GM19455 (cell line): ENCODE data around the gene GPRC5C.
"Not testable (repeated sequence)": the region's sequence is repeated elsewhere in the genome, so short reads cannot be mapped to it uniquely, and the experiment has no call there.

Source experiments
- ATAC-seq: cut with Tn5 transposase; IDR thresholded peaks from one replicate; pipeline ENCODE4 v1.9.1; 2021; ENCODE audit not compliant: unreplicated experiment

Gene GPRC5C

DNA sequence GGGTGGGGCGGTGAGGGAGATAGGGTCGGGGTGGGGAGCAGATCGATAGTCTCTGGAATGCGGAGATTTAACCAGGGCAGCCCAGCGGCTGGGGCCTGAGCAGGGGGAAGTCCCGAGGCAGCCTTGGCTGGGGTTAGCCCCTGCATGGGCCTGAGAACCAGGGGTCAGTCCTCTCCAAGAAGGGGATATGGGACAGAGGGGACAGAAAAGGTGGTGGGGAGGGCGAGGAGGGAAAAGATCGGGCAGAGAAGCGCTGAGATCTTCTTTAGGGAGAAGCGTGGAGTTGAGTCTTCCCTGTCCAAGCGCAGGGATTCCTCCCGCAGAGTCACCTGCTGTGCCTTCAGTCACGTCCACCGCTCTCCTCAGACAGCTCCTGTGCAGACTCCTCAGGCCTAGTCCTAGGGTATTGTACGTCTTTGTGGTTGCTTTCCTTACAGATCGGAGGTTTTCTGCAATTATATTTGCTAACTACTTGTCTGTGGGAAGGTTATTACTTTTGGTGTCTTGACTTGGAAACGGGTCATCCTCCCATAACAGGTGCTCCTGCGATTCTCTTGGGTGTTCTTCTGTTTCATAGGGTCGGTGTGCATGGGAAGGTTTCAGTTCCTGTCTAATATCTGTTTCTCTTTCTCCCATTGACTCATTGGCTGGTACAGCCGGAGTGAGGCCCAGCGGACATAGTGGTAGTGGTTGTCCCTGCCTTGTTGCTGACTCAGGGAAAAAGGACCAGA is 35.5 kb downstream of the GPRC5C start:
- ATAC-seq = peak; percentile 75

DNA sequence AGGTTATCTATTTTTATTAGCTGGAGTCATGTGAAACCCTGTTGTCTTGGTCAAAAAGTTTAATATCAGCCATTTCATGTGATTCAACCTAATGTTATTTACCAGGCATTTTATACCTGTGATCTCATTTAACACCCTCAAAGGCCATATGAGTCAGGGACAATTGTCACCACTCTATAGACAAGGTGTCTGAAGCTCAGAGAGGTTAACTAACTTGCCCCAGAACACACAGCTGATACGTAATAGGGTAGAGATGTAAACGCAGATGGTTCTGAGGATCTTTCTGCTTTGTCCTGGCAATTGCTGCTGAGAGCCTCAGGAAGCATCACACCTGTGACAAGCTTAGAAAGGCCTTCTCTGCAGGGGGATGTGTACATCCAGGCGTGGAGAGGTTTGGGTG is 39.5 kb downstream of the GPRC5C start:
- ATAC-seq = no peak

DNA sequence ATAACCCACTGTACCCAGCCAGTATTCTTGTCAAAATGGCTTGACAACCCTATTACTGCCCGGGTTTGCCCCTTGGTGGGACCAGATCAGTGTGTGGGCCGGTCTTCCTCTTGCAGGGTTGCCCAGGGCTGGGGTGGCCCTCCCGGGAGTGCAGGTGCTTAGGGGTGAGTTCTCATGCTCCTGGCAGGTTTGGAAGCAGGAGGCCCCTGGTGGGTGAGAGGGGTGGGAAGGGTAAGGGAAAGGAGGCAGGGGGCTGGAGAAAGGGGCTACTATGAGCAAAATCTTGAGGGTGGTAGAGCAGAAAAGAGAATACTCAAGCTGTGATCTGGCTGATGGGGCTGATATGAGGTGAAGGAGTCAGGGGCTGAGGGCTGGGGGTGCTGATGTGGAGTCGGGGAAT is 41.0 kb downstream of the GPRC5C start:
- no peak for ATAC-seq

DNA sequence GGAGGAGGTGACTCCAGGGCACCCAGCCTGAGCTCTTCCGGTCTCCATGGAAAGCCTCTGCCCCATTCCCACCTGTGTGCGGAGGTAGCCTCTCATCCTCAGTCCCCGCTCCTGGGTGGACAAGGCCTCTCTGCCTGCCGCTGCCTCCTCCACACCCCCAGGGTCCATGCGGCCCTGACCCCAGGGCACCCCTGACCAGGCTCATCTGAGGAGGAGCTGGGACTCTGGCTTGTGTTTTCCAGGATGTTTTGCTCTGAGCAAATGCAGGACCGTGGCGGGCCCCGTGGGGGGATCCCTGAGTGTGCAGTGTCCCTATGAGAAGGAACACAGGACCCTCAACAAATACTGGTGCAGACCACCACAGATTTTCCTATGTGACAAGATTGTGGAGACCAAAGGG is 41.4 kb downstream of the GPRC5C start:
- no peak for ATAC-seq

DNA sequence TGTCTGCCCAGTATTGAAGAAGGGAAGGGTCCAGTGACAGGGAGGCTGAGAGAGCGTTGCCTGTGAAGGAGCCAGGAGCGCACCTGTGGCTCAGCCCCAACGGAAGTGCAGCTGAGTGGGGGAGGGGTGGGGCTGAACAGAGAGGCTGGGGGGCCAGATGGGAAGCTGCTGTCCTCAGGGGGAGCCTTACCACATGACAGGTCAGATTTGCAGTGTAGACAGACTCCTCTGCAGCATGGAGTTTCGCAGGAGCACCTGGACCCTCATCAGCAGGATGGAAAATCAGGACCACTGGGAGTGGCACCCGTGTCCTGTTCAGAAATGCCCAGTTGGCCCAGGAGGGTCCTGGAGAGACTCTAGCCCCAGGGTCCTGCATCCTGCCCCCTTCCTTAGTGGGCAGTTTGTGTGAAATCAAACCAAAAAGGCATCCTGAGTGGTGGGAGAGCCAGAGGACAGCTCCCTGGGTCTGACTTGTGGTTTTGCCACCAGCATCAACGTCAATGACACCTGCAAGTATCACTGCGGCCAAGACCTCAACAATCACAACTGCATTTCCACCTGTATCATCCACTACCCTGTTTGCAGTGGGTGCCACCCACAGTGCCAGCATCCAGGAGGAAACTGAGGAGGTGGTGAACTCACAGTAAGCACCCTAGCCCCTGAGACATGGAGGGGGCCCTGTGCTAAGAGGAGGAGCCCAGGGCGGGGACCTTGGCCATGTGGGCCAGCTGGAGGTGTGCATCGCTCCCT is 42.3 kb downstream of the GPRC5C start:
- no peak for ATAC-seq

DNA sequence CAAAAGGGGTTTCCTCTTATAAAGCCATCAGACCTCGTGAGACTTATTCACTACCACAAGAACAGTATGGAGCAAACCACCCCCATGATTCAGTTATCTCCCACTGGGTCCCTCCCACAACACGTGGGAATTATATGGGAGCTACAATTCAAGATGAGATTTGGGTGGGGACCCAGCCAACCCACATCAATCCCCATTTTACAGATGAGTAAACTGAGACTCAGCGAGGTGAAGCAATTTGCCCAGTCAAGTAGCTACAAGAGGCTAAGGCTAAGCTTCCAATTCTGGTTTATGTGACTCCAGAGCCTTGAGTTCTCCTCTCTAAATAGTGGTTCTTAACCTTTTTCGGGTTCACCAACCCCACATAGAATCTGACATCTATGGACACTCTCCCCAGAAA is 43.3 kb downstream of the GPRC5C start:
- no peak for ATAC-seq

DNA sequence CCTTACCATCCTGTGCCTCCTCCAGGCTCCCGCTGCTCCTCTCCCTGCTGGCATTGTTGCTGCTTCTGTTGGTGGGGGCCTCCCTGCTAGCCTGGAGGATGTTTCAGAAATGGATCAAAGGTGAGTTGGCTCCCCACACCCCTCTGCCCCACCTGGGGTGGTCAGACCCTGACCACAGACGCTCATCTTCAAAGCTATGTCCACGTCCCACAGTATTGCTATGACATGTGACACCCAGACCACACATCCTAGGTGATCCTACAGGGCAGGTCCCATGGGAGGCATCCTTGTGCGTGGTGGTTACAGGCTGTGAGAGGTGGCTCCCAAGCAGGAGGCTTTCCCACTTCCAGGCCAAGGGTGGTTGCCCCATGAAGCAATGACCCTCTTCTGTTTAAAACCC is 45.5 kb downstream of the GPRC5C start:
- no peak for ATAC-seq

DNA sequence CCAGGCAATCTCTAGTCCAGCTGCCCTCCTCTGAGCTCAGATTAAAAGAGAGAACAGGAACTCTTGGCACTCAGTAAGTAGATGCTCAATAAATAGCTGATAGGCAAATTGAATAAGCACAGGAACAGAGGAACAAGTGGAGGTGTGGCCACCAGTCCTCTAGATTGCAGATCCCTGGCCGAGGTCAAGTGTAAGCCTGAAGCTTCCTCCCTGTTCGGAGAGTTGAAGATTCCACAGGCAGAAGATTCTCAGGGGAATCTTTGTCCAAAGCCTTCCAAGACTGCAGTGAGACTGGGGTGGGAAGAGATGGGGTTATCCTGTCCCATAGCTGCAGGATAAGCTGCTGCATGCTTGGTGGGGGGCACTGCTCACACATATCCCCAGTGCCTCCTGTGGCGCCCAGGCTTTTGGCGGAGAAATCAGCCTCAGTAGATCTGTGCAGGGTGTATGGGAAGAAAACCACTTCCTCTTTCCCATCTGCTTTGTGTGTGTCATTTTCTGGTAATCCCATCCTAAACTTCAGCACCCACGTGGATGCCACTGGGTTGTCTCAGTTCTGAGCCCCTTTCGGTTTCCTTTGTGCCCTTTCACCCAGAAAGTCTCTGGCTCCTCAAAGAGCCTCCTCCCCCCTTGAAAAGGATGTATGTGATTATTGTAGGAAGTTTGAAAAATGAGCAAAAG is 46.7 kb downstream of the GPRC5C start:
- no peak for ATAC-seq

DNA sequence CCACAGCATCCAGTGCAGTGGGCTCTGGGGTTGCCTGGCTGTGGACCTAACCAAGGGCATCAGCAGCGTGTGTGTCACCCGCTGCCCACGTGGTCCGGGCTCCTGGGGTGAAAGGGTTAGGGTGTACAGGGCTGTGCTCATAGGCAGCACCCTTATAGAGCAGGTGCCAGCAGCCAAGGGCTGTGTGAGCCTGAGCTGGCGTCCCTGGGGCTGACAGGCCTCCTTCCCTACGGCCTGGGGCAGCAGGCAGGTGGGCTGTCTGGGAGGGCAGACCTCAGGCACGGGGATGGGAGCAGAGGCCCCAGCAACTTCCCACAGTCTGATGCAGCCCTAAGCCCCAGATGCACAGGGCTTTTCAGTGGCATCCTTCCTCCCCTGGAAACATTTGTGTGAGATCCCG is 48.4 kb downstream of the GPRC5C start:
- ATAC-seq = no peak

DNA sequence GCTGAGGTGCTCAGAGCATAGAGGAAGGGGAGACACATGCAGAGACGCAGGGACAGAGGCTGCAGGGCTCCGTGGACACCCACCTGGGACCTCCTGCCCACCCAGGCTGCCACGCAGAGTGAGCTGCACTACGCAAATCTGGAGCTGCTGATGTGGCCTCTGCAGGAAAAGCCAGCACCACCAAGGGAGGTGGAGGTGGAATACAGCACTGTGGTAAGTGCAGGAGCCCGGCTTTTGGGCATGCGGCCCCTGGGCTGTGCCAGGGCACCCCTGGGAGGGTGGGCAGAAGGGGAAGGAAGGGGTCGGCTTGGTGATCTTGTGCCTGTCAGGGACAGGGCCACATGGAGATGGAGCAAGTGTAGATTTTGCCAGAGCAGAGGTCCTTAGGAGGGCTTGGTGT is 49.7 kb downstream of the GPRC5C start:
- no peak for ATAC-seq

DNA sequence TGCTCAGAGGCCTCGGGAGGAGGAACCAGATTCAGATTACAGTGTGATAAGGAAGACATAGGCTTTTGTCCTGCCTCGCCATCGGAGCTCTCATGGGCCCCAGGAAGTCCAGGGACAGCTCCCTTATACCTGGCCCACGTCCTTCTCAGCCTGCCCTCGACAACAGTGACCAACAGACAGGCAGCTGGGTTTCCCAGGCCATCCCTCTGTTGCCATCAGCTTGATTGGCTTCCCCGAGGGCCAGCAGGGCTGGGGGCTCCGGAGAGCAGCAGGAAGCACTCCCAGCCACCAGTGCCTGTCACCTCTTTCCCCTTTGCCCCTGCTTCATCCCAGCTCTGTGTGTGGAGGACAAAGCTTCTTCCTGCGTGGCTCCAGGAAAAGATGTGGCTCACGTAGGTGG is 52.2 kb downstream of the GPRC5C start:
- ATAC-seq = no peak

DNA sequence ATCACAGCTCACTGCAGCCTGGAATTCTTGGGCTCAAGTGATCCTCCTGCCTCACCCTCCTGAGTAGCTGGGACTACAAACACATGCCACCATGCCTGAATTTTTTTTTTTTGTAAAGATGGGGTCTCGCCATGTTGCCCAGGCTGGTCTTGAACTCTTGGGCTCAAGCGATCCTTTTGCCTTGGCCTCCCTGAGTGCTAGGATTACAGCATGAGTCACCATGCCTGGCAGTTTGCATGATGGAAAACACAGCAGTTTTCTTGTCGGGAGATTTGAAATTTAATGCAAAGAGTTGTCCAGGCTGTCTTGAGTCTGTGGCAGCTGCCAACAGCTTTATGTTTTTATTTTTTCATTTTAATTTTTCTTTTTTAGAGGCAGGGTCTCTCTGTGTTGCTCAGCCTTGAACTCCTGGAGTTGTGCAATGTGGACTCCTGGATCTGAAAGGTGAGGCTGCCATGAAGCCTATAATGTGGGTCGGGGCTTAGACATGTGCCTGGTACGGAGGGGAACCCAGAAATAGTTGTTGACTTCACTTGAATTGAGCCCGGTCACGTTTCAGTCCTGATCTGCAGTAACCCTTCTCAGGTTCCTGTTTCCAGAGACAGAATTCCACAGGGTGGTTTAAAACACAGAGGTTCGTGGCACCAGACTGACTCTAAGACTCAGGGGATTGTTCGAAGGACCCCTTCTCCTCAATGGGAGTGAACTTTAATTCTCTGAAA is 53.3 kb downstream of the GPRC5C start:
- ATAC-seq = no peak

DNA sequence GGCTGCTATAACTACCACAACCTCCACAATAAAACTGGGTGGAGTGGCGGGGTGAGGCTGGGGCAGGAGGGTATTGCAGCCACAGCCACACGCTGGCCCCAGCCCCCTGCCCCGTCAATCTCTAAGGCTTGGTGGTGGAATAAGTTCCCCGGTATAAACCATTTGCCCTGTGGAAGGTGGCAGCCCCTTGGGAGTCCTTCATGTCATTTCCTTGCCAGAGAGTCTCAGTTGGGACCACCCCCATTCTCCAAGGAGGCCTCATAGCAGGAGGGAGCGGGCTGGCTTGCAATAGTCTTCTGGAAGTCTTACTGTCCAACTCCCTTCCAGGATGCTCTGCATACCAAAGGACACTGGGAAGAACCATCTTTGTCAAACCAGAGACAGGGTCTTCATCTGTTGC is 54.0 kb downstream of the GPRC5C start:
- no peak for ATAC-seq

DNA sequence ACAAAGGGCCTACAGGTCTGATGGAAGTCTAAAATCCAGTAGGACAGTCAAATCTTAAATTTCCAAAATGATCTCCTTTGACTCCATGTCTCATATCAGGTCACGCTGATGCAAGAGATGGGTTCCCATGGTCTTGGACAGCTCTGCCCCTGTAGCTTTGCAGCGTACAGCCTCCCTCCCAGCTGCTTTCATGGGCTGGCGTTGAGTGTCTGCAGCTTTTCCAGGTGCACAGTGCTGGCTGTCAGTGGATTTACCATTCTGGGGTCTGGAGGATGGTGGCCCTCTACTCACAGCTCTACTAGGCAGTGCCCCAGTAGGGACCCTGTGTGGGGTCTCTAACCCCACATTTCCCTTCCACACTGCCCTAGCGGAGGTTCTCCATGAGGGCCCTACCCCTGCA is 56.4 kb downstream of the GPRC5C start:
- ATAC-seq = not testable (repeated sequence)

DNA sequence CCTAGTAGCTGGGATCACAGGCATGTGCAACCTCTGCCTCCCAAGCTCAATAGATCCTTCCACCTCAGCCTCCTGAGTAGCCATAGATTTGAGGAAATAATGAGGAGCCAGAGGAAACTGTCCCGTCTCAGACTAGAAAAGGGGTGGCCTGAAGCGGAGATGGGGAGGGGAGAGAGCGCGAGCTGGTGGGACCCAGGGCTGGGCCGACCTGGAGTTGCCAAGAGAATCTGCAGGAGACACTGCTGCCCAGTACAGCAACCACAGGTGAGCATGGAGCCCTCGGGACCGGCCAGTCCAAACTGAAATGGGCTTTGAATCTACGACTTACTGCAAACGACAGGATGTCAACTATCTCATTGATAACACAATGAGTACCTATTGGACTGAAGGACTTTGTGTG is 58.8 kb downstream of the GPRC5C start:
- no peak for ATAC-seq

DNA sequence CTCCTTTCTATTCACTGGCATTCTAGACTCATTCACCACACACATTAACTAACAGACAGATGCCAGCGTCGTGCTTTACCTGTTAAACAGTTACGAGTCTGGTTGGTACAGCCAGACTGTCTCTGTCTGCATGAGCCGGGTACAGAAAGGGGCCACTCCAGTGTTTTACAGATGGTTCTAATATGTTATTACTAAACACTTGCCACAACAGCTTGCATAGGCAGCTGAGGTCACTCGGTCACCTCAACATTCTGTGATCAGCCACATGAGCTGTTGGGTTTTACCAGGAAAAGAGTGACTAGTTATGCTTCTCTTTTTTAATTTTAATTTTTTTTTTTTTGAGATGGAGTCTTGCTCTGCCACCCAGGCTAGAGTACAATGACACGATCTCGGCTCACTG is 59.7 kb downstream of the GPRC5C start:
- no peak for ATAC-seq

DNA sequence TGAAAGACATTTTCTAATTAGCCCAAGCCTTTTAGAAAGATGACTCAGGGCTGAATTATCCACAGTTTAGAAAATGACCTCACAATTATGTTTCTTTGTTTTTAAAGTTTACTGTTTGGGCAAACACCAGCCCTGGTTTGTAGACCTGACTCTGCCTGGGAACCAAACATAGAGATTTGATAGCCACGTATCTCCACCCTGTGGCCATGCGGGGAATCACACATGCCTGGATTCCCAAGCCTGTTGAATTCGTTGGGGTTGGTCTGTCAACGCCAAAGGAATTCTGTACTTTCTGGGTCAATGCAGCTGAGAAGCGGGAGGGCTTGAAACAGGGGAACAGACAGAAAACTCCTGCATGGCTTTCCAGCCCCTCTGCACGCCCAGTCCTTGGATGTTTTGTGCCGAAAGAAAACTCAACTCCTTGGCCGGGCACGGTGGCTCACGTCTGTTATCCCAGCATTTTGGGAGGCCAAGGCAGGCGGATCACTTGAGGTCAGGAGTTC is 61.5 kb downstream of the GPRC5C start:
- ATAC-seq = no peak
